ENCODE measurements around the gene CCDC50.

DNA sequence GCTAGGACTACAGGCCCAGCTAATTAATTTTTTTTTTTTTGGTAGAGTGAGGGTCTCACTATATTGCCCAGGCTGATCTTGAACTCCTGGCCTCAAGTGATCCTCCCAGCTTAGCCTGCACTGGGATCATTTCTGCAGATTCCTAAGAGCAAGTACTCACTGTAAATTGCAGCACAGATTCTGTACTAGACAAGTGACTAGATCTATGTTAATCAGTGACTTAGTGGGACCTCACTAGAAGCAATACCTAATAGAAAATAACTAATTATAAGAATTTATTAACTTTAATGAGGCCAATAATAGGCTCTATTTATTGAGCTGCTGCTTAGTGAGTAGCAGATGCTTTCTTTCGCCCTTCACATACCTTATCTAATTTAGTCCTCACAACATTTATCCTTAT lies 11.8 kb downstream of the CCDC50 start:
- TF ChIP-seq, protein P1, sequence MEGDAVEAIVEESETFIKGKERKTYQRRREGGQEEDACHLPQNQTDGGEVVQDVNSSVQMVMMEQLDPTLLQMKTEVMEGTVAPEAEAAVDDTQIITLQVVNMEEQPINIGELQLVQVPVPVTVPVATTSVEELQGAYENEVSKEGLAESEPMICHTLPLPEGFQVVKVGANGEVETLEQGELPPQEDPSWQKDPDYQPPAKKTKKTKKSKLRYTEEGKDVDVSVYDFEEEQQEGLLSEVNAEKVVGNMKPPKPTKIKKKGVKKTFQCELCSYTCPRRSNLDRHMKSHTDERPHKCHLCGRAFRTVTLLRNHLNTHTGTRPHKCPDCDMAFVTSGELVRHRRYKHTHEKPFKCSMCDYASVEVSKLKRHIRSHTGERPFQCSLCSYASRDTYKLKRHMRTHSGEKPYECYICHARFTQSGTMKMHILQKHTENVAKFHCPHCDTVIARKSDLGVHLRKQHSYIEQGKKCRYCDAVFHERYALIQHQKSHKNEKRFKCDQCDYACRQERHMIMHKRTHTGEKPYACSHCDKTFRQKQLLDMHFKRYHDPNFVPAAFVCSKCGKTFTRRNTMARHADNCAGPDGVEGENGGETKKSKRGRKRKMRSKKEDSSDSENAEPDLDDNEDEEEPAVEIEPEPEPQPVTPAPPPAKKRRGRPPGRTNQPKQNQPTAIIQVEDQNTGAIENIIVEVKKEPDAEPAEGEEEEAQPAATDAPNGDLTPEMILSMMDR (IDR thresholded peaks at IDR 0.05; ENCODE audit: borderline replicate concordance, extremely low read depth, low read length, poor library complexity, severe bottlenecking), result no peak
- no peak for TF ChIP-seq EZH2 (IDR thresholded peaks at IDR 0.05; ENCODE audit: borderline replicate concordance, low read depth, low read length, severe bottlenecking)
